Adrenal gland (tissue), 5 donors: ENCODE measurements around the gene DES.
A peak's percentile ranks its signal among the peaks of the same experiment; 100 is the strongest.

Experiments
- CTCF ChIP-seq, 6 experiments: fragments of 450-650 bp in 4 of 6; fragments of 200-600 bp in 2 of 6; sonication (generic) in 1 of 6; IDR thresholded peaks; 1 replicate in 5 of 6; 2 replicates in 1 of 6; pipeline versions ENCODE4 v1.5.1 to v1.8.0; 2016 to 2021; ENCODE audit warnings: antibody characterized with exemption in 6 of 6, mild to moderate bottlenecking in 2 of 6, moderate library complexity in 1 of 6
- POLR2A ChIP-seq, 2 donors: fragments of 450-650 bp; IDR thresholded peaks; one replicate each; pipeline ENCODE4 v1.6.1; 2017; ENCODE audit warnings: antibody characterized with exemption in 2 of 2, mild to moderate bottlenecking in 2 of 2, moderate library complexity in 1 of 2
- donor health status: DM: no; HTN: no; CAD: no.

- peak; percentile 71 to 87 (median 80) for TF ChIP-seq CTCF (IDR thresholded peaks at IDR 0.05)
- TF ChIP-seq POLR2A (IDR thresholded peaks at IDR 0.05) = no peak
Observed at GRCh38 chr2:219475697-219476651, 57.8 kb downstream of the DES start.
